IPS DF 4.7 (cell line): ENCODE results near the gene RASGEF1C.
A peak's percentile ranks its signal among the peaks of the same experiment; 100 is the strongest.

Experiments used
- DNase-seq: peaks from one replicate; pipeline ENCODE4 v3.0.0-alpha.2; 2013; ENCODE audit warnings: low spot score; ENCODE audit errors: extremely low read depth

Gene RASGEF1C

DNA sequence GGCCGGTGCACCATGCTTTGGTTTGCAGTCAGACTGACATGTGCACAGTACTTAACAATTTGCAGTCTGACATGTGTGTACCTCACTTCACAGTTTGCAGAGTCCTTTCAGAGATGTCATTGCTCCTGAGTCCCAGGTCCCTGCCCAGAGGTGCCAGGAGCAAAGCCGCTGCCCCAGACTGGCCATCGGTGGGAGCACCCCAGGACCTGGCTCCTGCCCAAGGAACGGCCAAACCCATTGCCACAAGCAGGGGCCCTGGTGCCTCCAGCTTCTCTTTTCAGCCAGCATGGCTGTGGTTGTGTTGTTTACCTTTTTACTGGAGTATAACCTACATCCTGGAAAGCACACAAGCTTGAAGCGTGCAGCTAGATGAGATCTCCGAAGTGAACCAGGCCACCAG lies 28.6 kb downstream of the RASGEF1C start:
- DNase-seq: no peak

DNA sequence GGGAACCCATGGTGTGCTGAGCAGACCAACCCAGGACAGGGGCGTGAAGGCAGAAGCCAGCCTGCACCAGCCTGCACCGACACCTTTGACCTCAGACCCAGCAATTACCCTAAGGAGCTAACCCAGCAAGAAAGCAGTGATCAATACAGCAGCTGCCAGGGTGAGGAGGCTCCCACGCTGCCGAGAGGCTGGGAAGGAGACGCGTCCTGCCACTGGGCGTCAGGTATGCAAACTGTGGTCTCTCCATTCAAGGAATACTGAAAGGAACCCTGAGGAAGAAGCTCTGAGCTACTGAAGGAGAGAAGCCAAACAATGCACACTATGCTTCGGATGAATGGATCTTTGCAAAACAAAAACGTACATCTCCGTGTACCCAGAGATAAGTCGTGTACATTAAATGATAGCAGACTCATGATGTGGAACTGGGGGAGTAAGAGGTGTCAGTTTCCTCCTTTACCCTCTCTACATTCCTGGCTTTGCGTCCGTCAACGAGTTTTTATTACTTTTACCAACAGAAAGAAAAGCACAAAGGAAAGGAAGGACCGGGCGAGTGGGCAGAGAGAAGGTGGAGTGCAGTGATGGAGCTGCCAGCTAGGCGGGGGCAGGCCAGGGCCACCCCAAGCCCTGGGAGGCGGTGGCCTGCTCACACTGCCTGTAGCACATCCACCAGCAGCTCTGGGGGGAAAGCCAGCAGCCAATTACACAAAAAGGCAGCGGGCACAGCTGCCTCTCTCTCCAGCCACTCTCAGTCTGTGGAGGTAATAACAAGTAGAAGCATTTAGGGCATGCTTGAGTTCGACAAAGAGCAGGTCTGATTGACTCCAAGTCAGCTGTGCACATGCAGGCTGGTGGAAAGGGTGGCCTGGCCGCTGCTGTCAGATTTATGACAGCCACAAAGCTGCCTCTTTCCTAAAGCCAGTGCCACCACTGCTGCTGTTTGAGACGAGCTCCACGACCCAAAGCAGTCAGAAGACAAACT lies 29.3 kb downstream of the RASGEF1C start:
- no peak for DNase-seq

DNA sequence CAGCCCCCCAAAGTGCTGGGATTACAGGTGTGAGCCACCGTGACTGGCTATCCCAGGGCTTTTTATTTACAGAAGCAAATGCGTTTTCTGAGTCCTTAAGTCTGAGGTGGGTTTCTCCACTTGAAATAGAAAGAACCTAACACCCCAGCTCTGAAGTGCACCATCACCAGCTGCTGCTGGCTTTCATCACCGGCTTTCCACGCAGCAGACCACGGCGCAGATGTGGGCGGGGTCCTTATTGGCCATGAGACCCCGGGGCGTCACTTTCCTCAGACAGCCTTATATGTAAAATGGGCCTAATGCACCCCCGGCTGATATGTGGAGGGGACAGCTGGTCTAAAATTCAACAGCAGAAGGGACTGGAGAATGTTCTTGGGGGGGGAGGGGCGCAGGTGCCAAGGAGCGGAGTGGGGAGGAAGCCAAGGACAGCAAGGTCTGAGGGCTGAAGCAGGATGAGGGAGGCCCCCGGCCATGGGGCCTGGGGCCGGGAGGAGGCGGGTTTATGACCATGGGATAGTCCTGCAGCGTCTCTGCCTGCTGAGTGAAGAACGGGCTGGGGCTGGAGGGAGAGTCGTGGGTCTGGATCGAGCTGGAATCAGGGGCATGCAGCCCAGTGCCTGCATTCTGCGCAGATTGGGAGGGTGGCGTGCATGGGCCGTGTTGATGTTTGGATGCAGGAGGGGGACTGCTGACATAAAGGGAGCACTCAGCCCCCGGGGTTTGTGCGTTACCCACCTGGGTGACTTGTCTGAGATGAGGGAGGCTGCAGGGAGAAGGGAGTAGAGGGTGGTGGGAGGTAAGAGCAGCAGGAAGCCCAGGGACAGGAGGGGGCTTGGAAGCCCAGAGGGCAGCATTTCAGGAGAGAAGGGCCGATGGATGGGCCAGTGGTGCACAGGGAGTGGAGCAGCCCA lies 30.2 kb downstream of the RASGEF1C start:
- DNase-seq: no peak

DNA sequence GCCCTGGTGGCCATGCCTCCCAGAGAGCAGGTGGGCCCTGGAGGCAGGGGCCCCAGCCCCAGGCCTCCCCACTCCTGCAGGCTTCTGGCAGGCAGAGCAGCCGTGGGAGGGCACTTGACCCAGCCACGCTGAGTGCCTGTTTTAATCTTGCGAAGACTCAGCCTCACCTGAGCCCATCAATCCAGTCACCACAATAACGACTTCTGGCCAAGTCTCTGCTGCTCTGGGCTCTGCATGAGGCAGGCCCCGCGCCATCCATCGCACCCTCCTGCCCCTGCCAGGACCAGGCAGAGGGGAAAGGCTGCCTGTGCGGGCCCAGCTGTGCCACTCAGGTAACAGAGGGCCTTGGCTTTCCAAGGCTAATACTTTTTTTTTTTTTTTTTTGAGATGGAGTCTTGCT lies 32.8 kb downstream of the RASGEF1C start:
- no peak for DNase-seq

DNA sequence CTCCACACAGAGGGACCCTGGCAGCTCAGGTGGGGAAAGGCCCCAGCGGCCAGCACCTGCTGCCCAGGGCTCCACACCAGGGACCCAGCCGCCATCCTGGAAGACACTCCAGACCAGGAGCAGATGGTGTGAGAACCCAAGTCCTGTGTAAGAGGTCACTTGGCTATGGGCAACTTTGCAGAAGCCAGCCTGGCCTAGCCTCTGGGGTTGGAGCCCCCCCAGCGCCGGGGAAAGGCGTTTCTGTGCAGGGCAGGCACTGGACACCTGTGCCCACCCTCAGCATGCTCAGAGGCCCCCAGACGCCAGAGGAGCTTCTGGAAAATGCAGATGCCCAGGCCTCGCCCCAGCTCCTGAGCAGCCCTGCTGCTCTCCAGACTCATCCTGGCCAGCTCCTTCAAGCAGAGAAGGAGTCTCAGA lies 34.0 kb downstream of the RASGEF1C start:
- DNase-seq: no peak

DNA sequence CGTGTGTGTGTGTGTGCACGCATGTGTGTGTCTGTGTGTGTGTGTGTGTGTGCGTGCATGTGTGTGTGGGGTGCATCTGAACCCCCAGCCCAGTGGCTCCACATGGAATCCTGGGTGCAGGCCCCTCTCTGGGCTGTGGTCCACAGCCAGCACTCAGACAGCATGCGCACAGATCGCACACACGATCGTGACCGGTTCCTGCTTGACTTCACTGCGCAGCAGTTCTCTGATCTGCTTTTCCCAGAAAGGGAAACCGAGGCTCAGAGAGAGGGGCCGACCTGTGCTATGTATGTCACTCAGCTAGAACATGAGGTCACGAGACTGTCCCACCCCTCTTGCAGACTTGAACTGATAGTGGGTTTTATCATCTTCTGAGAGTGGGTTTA lies 34.4 kb downstream of the RASGEF1C start:
- DNase-seq: no peak

DNA sequence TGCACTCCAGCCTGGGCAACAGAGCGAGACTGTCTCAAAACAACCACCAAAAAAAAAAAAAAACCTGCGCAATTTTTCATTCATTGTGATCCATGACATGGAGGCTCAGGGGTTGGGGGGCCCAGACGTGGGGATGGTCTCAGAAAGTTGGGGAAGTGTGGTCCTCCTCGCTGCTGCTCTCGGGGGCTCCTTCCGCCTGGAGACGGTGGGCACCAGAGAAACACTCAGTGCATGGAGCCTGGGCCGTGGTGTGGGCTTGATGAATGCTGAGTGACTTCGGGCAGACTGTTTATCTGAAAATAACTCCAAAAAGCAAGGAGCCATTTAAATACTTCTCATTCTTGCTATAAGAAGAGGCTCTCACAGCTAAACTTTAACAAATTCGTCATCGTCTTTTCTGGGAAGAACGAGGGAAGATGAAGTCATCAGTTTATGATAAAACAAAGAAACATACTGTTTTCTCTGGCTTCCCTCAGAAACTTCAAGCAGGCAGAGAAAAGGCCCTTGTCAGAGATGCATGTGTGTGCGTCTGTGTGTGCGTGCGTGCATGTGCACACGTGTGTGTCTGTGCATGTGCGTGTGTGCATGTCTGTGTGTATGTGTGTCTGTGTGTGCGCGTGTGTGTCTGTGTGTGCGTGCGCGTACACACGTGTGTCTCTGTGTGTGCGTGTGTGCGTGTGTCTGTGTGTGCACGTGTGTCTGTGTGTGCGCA lies 35.0 kb downstream of the RASGEF1C start:
- no peak for DNase-seq

DNA sequence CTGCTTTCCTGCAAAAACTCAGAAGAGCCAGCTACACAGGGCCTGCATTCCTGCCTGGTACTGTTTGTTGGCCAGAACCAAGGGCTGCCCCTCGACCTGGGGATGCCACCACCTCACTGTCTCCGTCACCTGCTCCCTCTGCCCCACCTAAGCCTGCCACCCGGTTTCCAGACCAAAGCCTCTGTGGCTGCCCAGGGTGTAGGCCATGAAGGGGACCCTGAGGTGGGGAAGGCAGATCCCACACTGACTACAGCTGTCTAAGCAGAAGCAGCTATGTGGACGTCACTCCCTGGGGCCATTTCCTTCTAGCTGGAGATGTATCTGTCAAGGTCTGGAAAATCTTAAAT lies 35.8 kb downstream of the RASGEF1C start:
- DNase-seq: no peak

DNA sequence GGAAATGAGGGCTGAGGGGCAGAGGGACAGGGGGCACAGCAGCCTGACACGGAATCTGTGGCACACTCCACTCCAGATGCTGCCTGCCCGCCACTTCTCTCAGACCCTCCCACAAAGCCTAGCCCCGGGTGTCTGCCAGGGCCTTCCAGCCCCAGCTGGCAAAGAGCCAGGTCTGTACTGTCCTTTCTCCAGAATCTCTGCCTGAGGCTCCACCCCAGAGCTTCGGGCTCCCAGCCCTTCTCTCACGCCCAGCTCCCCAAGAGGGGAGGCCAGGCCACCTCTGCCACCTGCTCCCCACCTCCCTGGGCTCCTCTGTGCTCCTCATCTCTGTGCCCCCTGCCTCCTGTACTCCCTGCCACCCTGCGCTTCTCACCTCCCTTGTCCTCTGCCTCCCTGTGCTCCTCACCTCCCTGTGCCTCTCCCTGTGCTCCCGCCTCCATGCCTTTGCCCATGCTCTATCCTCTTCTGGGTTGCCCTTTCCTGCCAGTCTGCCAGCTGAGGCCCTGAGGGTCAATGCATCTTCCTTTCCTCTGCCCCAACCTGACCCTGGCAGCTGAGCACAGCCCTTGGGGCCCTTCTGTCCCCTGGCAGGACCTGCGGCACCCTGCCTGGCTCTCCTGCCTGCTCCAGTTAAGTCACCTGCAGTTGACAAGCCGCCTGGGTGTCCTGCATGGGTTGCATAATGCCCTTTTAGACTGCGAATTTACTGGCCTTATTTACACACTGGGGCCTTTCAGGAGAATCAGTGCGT lies 36.4 kb downstream of the RASGEF1C start:
- no peak for DNase-seq

DNA sequence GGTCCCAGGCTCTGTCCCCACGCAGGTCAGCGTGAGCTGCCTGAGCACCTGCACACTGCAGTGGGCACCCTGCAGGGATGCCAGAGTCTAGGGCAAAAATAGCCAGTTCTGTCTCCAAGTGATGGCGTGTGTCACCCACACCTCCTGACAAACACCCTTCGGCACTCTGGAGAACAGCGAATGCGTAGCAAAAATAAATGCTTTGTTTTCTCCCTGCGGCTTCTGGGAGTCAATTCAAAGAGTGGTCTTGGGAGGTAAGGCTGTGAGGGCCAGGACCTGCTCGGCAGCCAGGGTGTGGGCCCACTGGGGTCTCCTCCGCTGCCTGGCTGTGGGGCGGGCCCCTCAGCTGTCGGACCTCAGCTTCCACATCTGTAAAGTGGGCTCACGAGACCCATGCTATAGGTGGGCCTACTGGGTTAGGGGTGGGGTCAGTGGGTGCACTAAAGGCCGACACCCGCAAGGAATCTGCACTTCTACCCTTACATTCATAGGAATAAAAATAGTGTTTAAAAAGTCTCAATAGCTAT lies 37.4 kb downstream of the RASGEF1C start:
- DNase-seq: no peak

DNA sequence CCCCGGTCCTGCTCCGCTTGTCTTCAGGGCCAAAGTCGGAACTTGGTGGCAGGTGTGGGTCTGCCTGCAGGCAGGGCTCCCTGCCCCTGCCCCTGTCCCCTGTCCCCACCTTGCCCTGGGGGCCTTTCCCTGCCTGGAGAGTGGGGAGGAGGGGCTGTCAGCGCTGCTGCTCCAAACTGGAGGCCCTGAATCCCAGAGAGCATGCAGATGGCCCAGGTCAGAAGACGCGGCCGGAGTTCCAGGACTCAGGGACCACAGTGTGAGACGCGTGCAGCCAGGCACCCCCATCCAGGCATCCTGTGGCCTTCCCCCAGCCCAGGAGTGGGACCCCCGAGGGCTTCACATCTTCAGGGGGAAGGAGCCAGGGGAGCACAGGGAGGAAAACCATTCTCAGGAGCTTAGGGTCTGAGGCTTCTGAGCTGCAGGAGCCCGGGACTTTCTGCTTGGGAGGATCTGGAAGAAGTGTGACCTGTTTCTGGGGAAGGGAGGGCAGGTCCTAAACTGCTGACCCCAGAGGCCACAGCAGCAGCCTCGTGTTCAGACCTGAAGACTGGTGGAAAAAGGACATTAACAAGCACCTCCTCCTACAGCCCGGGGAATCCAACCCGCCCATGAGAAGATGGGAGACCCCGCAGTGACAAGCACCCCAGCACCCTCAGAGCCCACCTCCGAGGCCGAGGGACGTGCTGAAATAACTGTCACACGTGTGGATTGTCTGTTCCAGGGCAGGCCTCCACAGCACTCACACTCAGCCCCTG lies 38.0 kb downstream of the RASGEF1C start:
- no peak for DNase-seq

DNA sequence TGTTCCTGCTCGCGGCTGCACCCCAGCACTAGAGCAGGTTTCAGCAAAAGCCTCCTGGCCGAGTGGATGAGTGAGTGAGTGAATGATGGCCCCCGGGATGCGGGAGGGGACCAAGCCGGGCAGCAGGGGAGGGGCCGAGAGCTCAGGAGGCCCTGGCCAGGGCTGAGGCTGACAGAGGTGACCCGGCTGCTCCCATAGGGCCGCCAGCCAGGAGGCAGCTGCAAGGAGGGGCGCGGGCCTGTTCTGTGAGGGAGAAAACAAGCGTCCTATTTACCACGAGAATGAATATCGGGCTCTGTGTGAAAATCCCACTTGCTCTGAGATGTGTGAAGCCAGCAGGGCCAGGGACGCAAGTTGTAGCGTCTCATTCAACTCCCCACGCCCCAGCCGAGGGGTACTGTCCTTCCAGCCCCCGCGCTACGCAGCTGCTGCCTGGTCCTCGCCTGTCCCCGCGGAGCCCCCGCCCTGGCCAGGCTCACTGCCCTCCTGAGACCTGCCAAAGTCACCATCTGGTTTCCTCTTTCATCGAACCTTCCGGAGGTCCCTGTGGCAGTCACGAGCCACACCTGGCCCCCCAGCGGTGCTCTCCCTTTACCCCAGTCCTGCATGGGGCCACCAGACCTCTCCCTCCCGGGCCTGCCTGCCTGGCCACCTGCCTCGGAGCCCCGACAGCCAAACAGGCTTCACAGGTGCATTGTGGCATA lies 38.8 kb downstream of the RASGEF1C start:
- no peak for DNase-seq

DNA sequence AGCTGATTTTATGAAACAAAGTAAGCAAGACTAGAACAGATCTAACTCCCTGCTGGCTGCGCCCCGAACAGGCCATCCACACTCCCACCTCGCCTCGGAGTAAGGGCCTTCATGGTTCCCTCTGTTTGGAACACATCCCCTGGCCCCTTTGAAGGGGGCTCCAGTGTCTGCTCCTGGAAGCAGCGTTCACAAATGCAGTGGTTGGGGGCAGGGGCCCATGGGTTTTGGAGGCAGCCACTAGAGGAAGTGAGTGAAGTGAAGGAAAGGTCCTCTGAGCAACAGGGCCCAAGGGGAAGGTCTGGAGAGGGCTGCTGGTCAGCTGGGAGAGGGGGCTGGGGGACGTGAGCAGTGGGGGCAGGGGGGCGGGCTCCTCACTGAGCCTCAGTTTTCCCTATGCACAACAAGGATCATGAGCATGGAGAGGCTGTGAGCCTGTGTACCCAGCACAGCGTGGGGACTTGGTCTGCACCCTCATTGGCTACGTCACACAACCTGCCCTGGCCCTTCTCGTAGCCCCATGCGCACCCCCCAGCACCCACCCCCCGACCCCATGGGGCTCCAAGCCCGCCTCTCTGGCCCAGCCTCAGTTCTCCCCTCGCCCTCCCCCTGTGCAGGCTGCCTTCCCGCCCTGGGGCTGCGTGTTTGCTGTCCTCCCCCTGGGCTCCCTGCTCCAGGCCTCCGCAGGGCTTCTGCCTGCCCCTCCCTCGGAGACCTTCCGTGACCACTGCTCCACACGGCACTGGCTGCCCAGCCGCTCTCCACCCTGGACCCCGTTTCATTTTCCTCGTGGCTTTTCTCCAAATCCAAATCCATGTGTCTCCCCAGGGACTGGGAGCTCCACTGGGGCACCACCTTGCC lies 39.5 kb downstream of the RASGEF1C start:
- DNase-seq: no peak

DNA sequence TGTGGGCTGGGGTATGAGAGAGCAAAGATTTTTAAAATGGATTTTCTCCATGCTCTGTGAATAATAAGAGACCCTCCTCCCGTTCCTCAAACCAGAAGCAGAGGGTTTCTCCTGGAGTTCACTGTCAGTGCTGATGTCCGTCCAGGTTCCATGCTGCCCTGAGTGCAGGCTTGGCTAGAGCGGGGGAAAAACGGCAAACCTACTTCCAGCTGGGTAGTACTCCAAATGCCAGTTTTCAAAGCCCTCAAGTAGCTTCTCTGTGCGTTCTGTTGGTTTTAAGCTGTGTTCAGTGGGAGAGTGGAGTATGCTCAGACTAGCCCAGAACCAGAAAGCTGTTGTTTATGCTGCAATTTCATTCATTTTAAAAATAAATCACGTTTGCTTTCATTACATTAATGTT lies 40.3 kb downstream of the RASGEF1C start:
- DNase-seq: no peak

DNA sequence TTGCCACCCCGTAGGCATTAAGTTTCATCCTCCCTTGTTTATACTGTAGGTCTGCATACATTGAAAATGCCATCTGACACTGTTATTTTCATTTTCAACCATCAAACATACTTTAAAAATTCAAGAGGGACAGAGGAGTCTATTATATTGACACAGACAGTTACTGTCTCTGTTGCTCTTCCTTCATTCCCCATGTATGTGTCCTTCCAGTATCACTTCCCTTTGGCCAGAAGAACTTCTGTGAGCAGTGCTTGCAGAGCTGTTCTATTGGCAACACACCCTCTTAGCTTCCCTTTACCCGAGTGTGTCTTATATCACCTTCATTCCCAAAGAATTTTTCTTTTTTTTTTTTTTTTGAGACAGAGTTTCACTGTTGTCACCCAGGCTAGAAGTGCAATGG lies 42.8 kb downstream of the RASGEF1C start:
- no peak for DNase-seq

DNA sequence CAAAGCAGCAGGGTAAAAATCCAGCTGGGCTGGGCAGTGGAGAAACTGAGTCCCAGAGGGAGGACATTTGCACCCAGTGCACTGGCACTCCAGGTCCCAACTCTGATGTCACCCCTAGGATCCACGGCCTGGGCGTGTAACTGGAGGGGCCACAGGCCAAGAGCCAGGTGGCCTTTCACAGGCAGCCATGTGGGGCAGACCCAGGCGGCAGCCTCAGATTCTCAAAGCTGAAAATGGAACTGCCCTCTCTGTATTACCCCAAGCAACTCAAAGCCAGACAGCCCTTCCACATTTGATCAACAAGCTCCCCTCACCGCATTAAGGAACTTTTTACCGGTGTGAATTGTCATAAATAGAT lies 46.7 kb downstream of the RASGEF1C start:
- no peak for DNase-seq

DNA sequence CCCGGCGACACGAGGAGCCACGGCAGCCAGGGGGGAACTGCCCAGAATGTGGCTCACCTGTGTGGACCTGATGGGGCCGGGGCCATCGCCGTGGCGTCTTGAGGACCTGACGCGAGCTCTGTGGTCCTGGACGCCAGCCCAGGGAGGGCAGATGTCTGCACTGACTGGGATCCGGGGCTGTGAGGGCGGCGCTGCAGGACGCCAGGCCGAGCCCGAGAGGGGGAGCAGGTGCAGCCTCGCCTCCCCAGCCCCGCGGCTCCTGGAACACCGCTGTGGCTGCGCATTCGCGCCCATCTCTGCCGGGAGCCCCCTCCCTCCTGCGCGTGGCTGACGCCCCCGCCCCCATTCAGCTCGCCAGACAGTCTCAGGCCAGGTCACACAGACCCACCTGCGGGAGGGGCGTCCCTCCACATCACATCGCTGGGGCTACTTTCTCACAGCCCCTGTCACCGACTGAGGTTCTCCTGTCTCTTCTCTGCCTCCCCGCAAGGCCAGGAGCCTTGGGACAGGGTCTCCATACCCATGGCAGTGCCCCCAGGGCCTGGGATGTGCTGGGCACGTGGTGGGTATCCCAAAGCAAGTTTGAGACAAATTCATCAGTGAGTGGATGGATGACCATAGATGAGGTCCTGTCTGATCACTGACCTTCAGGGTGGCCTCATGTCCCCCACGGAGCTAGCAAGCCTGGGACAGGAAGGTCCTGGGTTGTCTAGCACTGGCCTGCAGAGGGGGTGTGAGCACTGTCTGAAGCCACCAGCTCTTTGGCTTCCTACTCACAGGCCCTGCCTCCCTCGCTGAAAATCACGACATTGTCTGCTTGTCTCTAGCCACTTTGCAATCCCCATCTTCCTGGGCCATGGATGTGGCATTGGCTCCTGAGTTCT lies 47.3 kb downstream of the RASGEF1C start:
- DNase-seq: peak; percentile 5

DNA sequence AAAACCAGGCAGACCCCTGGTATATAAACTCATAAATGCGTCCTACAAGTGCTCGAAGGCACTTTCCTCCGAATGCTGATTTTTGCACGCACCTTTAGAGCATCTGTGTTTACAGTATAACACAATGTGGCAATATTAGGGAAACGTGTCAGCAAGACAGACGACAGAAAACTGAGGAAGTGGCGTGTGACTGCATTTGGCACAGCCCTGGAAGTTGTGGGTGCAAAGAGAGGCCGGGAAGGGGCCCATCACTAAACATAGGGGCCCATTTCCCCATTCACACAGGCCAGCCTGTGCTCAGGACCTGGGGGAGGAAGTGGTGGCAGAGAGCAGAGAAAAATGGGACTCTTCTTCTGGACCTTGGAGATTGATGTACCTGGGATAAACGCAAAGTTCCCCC lies 48.2 kb downstream of the RASGEF1C start:
- DNase-seq: no peak
